NOMO-1 (cell line): Measurements from ENCODE around the gene ADAMTS14.
A peak's percentile ranks its signal among the peaks of the same experiment; 100 is the strongest.
"Not testable (repeated sequence)": the region's sequence is repeated elsewhere in the genome, so short reads cannot be mapped to it uniquely, and the experiment has no call there.

Source experiments
- DNase-seq, 2 experiments: peaks; one replicate each; lab custom pipeline; 2025; ENCODE audit not compliant: unreplicated experiment in 2 of 2; lab: John Stamatoyannopoulos, UW

Gene ADAMTS14, protein sequence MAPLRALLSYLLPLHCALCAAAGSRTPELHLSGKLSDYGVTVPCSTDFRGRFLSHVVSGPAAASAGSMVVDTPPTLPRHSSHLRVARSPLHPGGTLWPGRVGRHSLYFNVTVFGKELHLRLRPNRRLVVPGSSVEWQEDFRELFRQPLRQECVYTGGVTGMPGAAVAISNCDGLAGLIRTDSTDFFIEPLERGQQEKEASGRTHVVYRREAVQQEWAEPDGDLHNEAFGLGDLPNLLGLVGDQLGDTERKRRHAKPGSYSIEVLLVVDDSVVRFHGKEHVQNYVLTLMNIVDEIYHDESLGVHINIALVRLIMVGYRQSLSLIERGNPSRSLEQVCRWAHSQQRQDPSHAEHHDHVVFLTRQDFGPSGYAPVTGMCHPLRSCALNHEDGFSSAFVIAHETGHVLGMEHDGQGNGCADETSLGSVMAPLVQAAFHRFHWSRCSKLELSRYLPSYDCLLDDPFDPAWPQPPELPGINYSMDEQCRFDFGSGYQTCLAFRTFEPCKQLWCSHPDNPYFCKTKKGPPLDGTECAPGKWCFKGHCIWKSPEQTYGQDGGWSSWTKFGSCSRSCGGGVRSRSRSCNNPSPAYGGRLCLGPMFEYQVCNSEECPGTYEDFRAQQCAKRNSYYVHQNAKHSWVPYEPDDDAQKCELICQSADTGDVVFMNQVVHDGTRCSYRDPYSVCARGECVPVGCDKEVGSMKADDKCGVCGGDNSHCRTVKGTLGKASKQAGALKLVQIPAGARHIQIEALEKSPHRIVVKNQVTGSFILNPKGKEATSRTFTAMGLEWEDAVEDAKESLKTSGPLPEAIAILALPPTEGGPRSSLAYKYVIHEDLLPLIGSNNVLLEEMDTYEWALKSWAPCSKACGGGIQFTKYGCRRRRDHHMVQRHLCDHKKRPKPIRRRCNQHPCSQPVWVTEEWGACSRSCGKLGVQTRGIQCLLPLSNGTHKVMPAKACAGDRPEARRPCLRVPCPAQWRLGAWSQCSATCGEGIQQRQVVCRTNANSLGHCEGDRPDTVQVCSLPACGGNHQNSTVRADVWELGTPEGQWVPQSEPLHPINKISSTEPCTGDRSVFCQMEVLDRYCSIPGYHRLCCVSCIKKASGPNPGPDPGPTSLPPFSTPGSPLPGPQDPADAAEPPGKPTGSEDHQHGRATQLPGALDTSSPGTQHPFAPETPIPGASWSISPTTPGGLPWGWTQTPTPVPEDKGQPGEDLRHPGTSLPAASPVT

DNA sequence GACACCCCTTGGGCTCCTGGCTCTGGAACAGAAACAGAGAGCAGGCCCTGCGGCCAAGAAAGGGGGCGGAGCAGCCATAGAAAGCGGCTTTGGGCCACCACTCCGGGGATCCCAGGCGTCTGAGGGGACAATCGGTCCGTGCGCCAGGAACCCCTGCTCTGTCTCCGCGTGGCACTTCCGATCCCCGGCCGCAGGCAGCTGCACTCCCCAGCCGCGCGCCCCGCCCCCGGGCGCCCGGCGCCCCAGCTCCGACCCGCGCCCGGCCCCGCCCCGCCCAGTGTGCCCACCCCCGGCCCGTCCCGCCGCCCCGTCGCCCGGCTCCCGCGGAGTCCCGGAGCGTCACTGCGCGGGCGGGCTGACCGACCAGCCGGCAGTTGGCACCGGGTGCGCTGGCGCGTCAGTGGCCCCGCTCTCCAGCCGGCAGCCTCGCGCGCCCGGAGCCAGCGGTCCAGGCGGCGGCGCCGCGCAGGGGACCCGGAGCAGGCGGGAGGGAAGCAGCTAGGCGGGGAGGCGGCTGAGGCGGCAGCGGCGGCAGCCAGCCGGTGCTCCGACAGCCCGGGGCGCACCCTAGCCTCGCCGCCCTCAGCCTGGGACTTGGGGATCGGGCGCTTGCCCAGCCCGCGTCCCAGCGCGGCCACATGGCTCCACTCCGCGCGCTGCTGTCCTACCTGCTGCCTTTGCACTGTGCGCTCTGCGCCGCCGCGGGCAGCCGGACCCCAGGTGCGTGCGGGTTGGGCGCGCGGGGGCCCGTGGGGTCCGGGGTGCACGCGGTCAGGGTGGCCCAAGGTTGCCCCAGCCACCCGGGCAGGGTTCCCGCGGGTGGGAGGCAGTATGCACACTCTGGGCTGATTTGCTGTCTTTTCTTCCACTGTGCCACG, at the start of gene ADAMTS14:
Gene ADAMTS14 (plus strand): TSS at position 342 of the 878 bp plus-strand sequence. CDS start 297 bp downstream, at position 639.
- DNase-seq, result peak in 1 of 2 experiments; percentile 36

DNA sequence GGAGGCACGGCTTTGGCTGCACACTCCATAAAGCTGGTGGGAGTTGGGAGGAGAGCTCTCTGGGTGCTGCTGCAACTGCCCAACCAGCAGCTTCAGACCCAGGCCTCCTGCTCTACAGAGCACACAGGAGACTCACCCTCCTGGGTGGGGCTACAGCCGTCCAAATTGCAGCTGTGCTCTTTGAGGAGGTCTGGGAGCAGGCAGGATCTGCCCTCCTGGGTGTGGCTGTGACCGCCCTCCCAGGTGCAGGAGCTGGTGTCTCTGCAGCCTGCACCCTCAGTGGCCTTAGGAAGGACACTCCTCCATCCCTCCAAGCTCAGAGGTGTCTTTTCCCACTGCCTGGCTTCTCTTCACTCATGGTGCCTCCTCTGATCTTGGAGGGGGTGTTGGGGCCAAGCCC, 49.8 kb upstream of the ADAMTS14 start:
- no peak for DNase-seq

DNA sequence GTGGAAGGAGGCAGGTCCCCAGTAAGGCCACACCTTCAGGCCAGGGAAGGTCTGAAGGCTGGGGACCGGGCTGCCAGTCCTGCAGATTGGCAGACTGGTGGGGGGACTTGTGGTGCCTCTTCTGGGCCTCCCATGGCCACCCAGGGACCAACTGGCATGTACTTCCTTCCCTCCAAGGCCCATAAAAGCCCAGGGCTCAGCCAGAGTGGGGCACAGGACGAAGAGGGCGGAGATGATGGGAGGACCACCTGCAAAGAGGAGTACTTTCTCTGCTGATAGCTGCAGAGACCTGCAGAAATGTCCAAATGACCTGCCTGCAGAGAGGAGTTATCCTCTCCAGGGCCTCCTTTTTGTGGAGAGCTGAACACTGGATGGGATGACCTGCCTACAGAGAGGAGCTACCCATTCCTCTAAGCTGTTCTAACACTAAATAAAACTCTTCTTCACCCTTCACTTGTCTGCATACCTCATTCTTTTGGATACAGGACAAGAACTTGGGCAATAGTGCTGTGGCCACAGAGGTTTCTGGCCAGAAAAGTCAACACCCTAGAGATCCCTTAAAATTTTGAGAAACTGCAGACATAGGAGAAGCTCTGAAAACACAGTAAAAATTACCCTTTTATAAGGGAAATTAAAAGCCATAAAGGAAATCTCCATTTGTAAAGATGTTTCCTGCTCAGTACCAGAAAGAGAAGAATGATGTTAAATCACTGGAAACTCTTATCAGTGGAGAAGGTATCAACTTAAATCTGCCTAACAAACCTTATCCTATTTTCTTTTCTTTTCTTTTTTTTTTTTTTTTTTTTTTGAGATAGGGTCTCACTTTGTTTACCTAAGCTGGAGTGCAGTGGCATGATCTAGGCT, 49.1 kb upstream of the ADAMTS14 start:
- no peak for DNase-seq

DNA sequence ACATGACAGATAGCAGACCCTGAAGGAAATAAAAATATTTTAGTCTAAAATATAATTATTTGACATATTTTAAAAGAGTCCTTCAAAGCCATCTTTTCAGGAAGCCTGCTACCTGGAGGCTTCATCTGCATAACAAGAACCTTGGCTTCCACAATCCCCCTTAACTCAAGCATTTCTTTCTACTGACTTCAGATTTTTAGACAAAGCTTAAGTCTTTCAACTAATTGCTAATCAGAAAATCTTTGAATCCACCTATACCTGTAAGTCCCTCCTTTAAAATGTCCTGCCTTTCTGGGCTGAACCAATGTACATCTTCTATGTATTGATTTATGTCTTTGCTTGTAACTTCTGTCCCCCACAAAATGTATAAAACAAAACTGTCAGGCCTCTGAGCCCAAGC, 46.2 kb upstream of the ADAMTS14 start:
- no peak for DNase-seq

DNA sequence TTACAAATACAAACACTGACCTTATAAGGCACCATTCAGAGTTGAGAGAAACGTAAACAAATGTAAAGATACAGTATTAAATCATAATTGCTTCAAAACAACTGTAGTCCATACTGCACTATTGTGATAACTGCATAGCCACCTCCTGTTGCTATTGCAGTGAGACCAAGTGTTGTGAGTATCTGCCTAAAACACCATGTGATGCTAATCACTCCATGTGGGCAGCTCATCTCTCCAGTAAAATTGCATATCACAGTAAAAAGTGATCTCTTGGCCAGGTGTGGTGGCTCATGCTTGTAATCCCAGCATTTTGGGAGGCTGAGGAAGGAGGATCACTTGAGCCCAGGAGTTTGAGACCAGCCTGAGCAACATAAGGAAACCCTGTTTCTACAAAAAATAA, 43.0 kb upstream of the ADAMTS14 start:
- DNase-seq, result no peak

DNA sequence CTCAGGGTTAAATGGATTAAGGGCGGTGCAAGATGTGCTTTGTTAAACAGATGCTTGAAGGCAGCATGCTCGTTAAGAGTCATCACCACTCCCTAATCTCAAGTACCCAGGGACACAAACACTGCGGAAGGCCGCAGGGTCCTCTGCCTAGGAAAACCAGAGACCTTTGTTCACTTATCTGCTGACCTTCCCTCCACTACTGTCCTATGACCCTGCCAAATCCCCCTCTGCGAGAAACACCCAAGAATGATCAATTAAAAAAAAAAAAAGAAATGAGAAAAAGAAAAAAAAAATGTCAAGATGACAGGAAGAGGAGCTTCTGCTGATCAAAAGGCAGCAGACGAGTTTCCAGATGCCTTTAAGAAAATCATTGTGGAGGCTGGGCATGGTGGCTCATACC, 40.6 kb upstream of the ADAMTS14 start:
- not testable (repeated sequence) for DNase-seq

DNA sequence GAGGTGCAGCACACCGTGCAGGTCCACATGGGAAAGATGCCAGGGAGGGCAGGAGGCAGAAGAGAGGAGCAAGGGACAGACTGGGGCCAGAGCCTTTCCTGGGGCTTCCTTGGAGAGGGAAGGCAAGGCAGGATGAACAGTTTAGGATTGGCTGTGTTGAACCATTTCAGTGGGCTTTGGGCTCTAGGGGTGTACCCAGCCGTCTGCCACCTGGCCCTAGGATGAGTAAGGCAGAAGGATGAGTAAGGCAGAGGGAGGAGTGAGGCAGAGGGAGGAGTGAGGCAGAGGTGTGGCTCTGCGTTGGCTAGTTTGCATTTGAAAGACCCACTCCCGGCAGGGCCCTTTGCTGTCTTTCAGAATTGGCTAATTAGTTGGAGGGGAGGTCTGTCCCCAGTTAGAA, 38.3 kb upstream of the ADAMTS14 start:
- no peak for DNase-seq

DNA sequence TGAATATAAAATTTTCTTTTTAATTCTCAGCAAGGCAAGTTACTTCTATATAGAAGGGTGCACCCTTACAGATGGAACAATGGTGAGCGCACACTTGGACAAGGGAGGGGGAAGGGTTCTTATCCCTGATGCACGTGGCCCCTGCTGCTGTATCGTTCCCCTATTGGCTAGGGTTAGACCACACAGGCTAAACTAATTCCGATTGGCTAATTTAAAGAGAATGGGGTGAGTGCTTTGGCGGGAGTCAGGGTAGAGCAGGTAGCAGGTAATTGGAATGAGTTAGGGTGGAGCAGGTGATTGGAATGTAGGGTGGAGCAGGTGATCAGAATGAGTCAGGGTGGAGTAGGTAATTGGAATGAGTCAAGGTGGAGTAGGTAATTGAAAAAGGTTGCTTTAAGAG, 37.8 kb upstream of the ADAMTS14 start:
- not testable (repeated sequence) for DNase-seq

DNA sequence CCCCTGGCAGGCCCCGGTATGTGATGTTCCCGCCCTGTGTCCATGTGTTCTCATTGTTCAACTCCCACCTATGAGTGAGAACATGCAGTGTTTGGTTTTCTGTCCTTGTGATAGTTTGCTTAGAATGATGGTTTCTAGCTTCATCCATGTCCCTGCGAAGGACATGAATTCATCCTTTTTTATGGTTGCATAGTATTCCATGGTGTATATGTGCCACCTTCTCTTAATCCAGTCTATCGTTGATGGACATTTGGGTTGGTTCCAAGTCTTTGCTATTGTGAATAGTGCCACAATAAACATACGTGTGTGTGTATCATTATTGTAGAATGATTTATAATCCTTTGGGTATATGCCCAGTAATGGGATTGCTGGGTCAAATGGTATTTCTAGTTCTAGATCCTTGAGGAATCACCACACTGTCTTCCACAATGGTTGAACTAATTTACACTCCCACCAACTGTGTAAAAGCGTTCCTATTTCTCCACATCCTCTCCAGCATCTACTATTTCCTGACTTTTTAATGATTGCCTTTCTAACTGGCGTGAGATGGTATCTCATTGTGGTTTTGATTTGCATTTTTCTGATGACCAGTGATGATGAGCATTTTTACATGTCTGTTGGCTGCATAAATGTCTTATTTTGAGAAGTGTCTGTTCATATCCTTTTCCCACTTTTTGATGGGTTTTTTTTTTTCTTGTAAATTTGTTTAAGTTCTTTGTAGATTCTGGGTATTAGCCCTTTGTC, 32.5 kb upstream of the ADAMTS14 start:
- DNase-seq, result not testable (repeated sequence)

DNA sequence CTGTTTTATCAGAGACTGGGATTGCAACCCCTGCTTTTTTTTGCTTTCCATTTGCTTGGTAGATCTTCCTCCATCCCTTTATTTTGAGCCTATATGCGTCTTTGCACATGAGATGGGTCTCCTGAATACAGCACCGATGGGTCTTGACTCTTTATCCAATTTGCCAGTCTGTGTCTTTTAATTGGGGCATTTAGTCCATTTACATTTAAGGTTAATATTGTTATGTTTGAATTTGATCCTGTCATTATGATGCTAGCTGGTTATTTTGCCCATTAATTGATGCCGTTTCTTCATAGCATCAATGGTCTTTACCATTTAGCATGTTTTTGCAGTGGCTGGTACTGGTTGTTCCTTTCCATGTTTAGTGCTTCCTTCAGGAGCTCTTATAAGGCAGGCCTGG, 29.0 kb upstream of the ADAMTS14 start:
- not testable (repeated sequence) for DNase-seq

DNA sequence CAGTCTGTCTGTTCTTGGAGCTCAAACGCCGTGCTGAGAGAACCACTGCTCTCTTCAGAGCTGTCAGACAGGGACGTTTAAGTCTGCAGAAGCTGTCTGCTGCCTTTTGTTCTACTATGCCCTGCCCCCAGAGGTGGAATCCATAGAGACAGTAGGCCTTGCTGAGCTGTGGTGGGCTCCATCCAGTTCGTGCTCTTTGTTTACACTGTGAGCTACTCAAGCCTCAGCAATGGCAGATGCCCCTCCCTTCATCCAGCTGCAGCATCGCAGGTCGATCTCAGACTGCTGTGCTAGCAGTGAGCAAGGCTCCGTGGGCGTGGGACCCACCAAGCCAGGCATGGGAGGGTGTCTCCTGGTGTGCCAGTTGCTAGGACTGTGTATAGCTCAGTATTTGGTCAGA, 27.3 kb upstream of the ADAMTS14 start:
- DNase-seq, result not testable (repeated sequence)

DNA sequence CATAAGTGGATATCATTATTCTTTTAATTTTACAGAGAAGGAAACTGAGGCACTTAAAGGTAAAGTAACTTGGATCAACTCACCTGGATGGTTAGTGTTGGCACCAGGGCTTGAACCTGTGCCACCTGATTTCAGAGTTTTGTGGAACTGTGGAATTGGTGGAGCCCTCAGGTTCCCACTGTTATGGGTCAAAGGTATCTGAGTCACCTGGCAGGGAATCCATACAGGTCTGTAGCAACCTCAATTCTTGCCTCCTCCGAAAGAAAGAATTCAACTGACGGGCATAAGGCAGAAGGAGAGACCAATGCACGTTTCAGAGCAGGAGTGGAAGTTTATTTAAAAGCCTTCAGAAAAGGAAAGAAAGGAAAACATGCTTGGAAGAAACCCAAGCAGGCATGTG, 25.2 kb upstream of the ADAMTS14 start:
- no peak for DNase-seq

DNA sequence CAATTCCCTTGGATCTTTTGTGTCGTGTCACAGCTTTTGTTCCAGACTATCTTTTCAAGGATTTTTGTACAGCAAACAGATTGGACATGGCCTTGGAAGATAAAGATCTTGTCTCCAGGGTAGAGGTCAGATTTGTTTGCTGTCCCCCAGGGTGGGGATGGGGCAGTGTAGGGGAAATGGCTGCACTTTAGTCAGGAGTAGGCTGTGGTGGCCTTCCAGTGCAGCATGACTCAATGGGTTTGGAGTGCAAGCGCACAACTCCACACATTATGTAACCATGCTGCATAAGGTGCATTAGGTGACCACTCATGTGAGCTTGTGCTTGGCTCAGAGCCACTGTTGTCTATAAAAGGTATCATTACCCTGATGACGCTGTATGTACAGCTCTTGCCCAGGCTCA, 23.9 kb upstream of the ADAMTS14 start:
- no peak for DNase-seq

DNA sequence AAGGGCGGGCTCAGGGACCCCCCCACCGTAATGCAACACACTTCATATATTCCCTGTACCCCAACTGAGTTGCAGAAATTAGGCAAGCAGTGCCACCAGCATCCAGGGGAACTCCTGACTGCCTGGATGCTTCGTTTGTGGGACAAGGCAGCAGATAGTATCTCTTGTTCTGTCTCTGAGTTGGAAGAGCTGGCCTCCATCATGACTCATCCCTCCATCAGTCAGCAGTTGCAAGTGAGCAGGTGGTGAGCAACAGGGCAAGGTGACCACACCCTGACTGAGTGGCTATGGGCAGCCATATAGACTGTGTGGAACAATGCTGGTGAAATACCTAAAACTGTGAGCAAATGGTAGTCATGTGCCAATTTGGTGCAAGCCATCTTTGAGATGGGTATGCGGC, 22.8 kb upstream of the ADAMTS14 start:
- DNase-seq, result no peak

DNA sequence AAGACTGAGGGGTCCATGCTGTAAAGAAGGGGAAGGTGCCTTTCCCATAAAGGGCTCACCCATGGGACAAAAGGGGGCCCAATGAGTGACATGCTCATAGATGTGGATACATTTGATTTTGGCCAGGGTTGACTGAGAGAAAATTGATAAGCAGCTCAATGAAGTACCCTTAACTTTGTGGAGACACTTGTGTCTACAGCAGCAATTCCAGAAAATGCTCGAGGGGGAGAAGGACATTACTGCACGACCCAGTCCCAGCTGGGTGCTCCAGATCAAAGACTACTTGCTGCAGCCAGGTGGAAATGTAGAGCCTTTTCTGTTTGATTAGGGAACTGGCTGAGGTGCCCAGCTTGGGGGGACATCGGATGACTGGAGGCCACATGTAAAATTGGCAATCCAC, 22.2 kb upstream of the ADAMTS14 start:
- DNase-seq, result no peak

DNA sequence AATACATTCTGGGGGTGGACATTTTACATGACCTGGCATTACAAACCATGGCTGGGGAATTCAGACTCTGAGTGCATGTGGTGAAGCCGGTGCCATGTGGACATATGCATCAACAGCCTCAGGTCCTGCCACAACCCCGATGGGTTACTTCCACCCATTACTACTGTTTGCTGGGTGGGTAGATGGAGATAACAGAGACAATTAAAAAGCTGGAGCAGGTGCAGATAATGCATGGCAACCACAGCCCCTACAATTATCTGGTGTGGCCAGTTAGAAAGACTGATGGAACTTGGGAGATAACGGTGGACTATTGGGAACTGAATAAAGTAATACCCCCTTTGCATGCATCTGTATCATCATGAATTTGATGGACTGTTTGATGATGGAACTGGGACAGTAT, 21.6 kb upstream of the ADAMTS14 start:
- no peak for DNase-seq

DNA sequence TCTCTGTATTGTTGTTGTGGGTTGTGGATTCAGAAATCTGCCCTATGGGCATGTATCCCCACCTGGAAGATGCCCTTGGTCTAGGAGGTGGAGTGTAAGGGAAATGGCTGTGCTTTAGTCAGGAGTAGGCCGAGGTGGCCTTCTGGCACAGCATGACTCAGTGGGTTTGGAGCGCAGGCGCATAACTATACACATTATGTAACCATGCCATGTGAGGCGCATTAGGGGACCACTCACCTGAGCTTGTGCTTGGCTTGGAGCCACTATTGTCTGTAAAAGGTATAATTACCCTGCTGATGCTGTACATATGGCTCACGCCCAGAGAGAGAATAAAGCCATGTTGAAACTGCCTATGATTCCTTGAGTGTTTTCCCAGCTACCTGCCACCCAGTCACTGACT, 20.6 kb upstream of the ADAMTS14 start:
- no peak for DNase-seq
